HepG2 (cell line): ENCODE results near the gene ARID1A. TPM values are rescaled to one million over a fixed set of nuclear protein-coding genes. Genes with fewer than 3 reads are reported as not detected.

Experiments
- AGO1 ChIP-seq: fragments of 200-400 bp; formaldehyde crosslinking; IDR thresholded peaks from 2 replicates; pipeline ENCODE4 v1.6.1; 2017; ENCODE audit warnings: mild to moderate bottlenecking, low read depth, low read length, moderate library complexity; ENCODE audit not compliant: poor library complexity, severe bottlenecking
- GZF1 ChIP-seq: sonication (generic); formaldehyde crosslinking; IDR thresholded peaks from 2 replicates; pipeline ENCODE4 v1.5.1; 2020; ENCODE audit warnings: mild to moderate bottlenecking, missing genetic modification reagents
- HBP1 ChIP-seq: IDR thresholded peaks from 2 replicates; pipeline ENCODE4 v1.6.1; 2016; ENCODE audit warnings: low read depth, control low read depth
- MED13 ChIP-seq: sonication (generic); formaldehyde crosslinking; IDR thresholded peaks from 2 replicates; pipeline ENCODE4 v1.5.0; 2020; ENCODE audit warnings: missing genetic modification reagents
- MYPOP ChIP-seq: sonication (generic); formaldehyde crosslinking; IDR thresholded peaks from 2 replicates; pipeline ENCODE4 v1.8.1; 2023; ENCODE audit warnings: mild to moderate bottlenecking, moderate library complexity, missing genetic modification reagents
- PHF20 ChIP-seq: sonication (generic); formaldehyde crosslinking; IDR thresholded peaks from 2 replicates; pipeline ENCODE4 v1.5.0; 2020; ENCODE audit warnings: mild to moderate bottlenecking, missing genetic modification reagents
- RNF2 ChIP-seq: fragments of 450-650 bp; conservative IDR thresholded peaks from 2 replicates; pipeline ENCODE4 v1.6.1; 2016; ENCODE audit warnings: low read depth
- TBL1XR1 ChIP-seq: fragments of 150-350 bp; IDR thresholded peaks from 2 replicates; pipeline ENCODE4 v1.6.1; 2014; ENCODE audit warnings: borderline replicate concordance, low read length; ENCODE audit not compliant: partially characterized antibody
- ZNF512B ChIP-seq: sonication (generic); formaldehyde crosslinking; IDR thresholded peaks from 2 replicates; pipeline ENCODE4 v1.5.1; 2020; ENCODE audit warnings: missing genetic modification reagents, mild to moderate bottlenecking, borderline replicate concordance
- polyA plus RNA-seq, 8 experiments: library from polyadenylated mRNA; depleted of rRNA in 3 of 8; stranded (reverse) in 7 of 8; unstranded in 1 of 8; fragments of >200 nt; fragmentation: Illumina TruSeq in 4 of 8; extraction: Trizol in 4 of 8; gene quantifications; 2 replicates each; pipeline versions ENCODE4 v1.2.1 to v1.2.3, GENCODE V29; 2011 to 2016; ENCODE audit warnings: low read depth in 4 of 8, missing spikeins in 1 of 8, mixed read lengths in 1 of 8; ENCODE audit not compliant: insufficient read depth in 1 of 8
- total RNA-seq, 5 experiments: library from RNA; depleted of rRNA; stranded (reverse); fragments of >200 nt; fragmentation: Illumina TruSeq; extraction: Trizol; gene quantifications; 2 replicates each; pipeline ENCODE4 v1.2.3, GENCODE V29; 2016; ENCODE audit warnings: low read depth in 1 of 5
- TF ChIP-seq, protein P1 (sequence below): sonication (generic); formaldehyde crosslinking; IDR thresholded peaks from 2 replicates; pipeline ENCODE4 v1.4.0; 2020; ENCODE audit warnings: missing genetic modification reagents, borderline replicate concordance
- TF ChIP-seq, protein P2 (sequence below): sonication (generic); formaldehyde crosslinking; IDR thresholded peaks from 2 replicates; pipeline ENCODE4 v1.4.0; 2020; ENCODE audit warnings: missing genetic modification reagents
- TF ChIP-seq, protein P3 (sequence below): sonication (generic); formaldehyde crosslinking; IDR thresholded peaks from 2 replicates; pipeline ENCODE4 v1.5.0; 2020; ENCODE audit warnings: mild to moderate bottlenecking, missing genetic modification reagents

The ARID1A gene
- total and polyA plus RNA-seq, 2 of the 13 experiments (the other 11 are each of a cell fraction or from before 2014, with no cell fraction given): 11.9 to 15.9 TPM

GRCh38 chr1:26692211-26692792 is 3.5 kb upstream of the ARID1A start (continued):
- TF ChIP-seq, protein P1, sequence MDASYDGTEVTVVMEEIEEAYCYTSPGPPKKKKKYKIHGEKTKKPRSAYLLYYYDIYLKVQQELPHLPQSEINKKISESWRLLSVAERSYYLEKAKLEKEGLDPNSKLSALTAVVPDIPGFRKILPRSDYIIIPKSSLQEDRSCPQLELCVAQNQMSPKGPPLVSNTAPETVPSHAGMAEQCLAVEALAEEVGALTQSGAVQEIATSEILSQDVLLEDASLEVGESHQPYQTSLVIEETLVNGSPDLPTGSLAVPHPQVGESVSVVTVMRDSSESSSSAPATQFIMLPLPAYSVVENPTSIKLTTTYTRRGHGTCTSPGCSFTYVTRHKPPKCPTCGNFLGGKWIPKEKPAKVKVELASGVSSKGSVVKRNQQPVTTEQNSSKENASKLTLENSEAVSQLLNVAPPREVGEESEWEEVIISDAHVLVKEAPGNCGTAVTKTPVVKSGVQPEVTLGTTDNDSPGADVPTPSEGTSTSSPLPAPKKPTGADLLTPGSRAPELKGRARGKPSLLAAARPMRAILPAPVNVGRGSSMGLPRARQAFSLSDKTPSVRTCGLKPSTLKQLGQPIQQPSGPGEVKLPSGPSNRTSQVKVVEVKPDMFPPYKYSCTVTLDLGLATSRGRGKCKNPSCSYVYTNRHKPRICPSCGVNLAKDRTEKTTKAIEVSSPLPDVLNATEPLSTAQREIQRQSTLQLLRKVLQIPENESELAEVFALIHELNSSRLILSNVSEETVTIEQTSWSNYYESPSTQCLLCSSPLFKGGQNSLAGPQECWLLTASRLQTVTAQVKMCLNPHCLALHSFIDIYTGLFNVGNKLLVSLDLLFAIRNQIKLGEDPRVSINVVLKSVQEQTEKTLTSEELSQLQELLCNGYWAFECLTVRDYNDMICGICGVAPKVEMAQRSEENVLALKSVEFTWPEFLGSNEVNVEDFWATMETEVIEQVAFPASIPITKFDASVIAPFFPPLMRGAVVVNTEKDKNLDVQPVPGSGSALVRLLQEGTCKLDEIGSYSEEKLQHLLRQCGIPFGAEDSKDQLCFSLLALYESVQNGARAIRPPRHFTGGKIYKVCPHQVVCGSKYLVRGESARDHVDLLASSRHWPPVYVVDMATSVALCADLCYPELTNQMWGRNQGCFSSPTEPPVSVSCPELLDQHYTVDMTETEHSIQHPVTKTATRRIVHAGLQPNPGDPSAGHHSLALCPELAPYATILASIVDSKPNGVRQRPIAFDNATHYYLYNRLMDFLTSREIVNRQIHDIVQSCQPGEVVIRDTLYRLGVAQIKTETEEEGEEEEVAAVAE: no peak
- TF ChIP-seq MED13 (CRISPR knock-in tag): no peak
- no peak for TF ChIP-seq TBL1XR1
- peak; percentile 14; the same call in 1 of the 2 replicates for TF ChIP-seq PHF20 (CRISPR knock-in tag)
- TF ChIP-seq HBP1: peak; percentile 45; the same call in 1 of the 2 replicates
- TF ChIP-seq ZNF512B (CRISPR knock-in tag): no peak
- TF ChIP-seq RNF2: no peak
- TF ChIP-seq GZF1 (CRISPR knock-in tag): no peak
- 0 out of 2 replicates have a peak, but pooled peaks have one; percentile 30 for TF ChIP-seq MYPOP
- TF ChIP-seq, protein P2, sequence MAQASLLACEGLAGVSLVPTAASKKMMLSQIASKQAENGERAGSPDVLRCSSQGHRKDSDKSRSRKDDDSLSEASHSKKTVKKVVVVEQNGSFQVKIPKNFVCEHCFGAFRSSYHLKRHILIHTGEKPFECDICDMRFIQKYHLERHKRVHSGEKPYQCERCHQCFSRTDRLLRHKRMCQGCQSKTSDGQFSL (CRISPR knock-in tag): no peak
- TF ChIP-seq, protein P3, sequence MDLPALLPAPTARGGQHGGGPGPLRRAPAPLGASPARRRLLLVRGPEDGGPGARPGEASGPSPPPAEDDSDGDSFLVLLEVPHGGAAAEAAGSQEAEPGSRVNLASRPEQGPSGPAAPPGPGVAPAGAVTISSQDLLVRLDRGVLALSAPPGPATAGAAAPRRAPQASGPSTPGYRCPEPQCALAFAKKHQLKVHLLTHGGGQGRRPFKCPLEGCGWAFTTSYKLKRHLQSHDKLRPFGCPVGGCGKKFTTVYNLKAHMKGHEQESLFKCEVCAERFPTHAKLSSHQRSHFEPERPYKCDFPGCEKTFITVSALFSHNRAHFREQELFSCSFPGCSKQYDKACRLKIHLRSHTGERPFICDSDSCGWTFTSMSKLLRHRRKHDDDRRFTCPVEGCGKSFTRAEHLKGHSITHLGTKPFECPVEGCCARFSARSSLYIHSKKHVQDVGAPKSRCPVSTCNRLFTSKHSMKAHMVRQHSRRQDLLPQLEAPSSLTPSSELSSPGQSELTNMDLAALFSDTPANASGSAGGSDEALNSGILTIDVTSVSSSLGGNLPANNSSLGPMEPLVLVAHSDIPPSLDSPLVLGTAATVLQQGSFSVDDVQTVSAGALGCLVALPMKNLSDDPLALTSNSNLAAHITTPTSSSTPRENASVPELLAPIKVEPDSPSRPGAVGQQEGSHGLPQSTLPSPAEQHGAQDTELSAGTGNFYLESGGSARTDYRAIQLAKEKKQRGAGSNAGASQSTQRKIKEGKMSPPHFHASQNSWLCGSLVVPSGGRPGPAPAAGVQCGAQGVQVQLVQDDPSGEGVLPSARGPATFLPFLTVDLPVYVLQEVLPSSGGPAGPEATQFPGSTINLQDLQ (CRISPR knock-in tag): no peak
- TF ChIP-seq AGO1: no peak
